GM12878 (cell line): ENCODE measurements around the gene SLC1A2. TPM values are rescaled to one million over a fixed set of nuclear protein-coding genes. Genes with fewer than 3 reads are reported as not detected.

ENCODE experiments used
- ATAC-seq: fragments of 200-7000 bp; cut with Tn5 transposase; 3 replicates; pipeline ENCODE4 v1.9.1; 2020; ENCODE audit warnings: mild to moderate bottlenecking, moderate library complexity
- BruUV-seq: library from RNA; stranded (reverse); fragments of 400-500 nt; replicated peaks from 2 replicates; lab custom pipeline; 2021; lab: Mats Ljungman, UMichigan
- CTCF ChIA-PET: fragments of 300-600 bp; sonication (Branson Sonifier 250); formaldehyde crosslinking; extraction: SDS; loops from one replicate; lab custom pipeline; 2021; ENCODE audit warnings: inconsistent platforms; lab: Yijun Ruan, JAX
- POLR2A ChIA-PET: fragments of 350-600 bp; formaldehyde crosslinking; extraction: SDS; loops from one replicate; lab custom pipeline; 2021; ENCODE audit warnings: inconsistent platforms; lab: Charles Lee
- RAD21 ChIA-PET: fragments of 300-600 bp; sonication (Branson Sonifier 250); formaldehyde crosslinking; loops from one replicate; lab custom pipeline; 2023; ENCODE audit warnings: antibody characterized with exemption; ENCODE audit not compliant: unreplicated experiment; lab: Charles Lee
- SMC1A ChIA-PET: fragments of 300-600 bp; sonication (Branson Sonifier 250); formaldehyde crosslinking; loops from one replicate; lab custom pipeline; 2023; ENCODE audit not compliant: unreplicated experiment, uncharacterized antibody; lab: Charles Lee
- DNase-seq: peaks from one replicate; pipeline ENCODE4 v3.0.0-alpha.2; 2011; ENCODE audit warnings: low read depth, low spot score
- FAIRE-seq: peaks from 3 replicates; lab custom pipeline; 2011; peaks lifted over from hg19 to GRCh38; lab: Jason Lieb, UNC
- H2AFZ ChIP-seq: 2 replicates; pipeline ENCODE4 v1.6.0; 2011; ENCODE audit warnings: low read depth, low read length, control low read depth; ENCODE audit not compliant: control insufficient read depth
- H3K27ac ChIP-seq: 2 replicates; pipeline ENCODE4 v1.5.1; 2011; ENCODE audit warnings: control low read depth; ENCODE audit not compliant: control insufficient read depth, insufficient read depth
- H3K27me3 ChIP-seq, 2 experiments: replicated peaks in 1 of 2; 2 replicates each; pipeline versions ENCODE4 v1.6.0 to v1.6.1; 2011; ENCODE audit warnings: low read length in 1 of 2; ENCODE audit not compliant: control insufficient read depth in 2 of 2, insufficient read depth in 2 of 2
- H3K36me3 ChIP-seq, 2 experiments: 2 replicates each; pipeline ENCODE4 v1.5.1; 2011; ENCODE audit warnings: low read length in 1 of 2; ENCODE audit not compliant: control insufficient read depth in 2 of 2, insufficient read depth in 2 of 2
- H3K4me1 ChIP-seq: 2 replicates; pipeline ENCODE4 v1.6.1; 2011; ENCODE audit warnings: mild to moderate bottlenecking, low read length, moderate library complexity, mixed read lengths; ENCODE audit not compliant: control insufficient read depth, insufficient read depth
- H3K4me2 ChIP-seq: 2 replicates; pipeline ENCODE4 v1.6.0; 2011; ENCODE audit warnings: control low read depth; ENCODE audit not compliant: control insufficient read depth, insufficient read depth
- H3K4me3 ChIP-seq: fragments of 200-600 bp; sonication (generic); 2 replicates; pipeline ENCODE4 v1.5.1; 2016
- H3K79me2 ChIP-seq: 2 replicates; pipeline ENCODE4 v1.6.0; 2011; ENCODE audit warnings: low read length; ENCODE audit not compliant: control insufficient read depth, insufficient read depth
- H3K9ac ChIP-seq: 2 replicates; pipeline ENCODE4 v1.8.0; 2011; ENCODE audit warnings: low read length, control low read depth, mixed read lengths; ENCODE audit not compliant: control insufficient read depth, insufficient read depth
- H3K9me3 ChIP-seq: replicated peaks from 3 replicates; pipeline ENCODE4 v1.5.1; 2011; ENCODE audit warnings: mild to moderate bottlenecking, low read length; ENCODE audit not compliant: control insufficient read depth, insufficient read depth
- H4K20me1 ChIP-seq: 2 replicates; pipeline ENCODE4 v1.6.0; 2011; ENCODE audit not compliant: control insufficient read depth, insufficient read depth
- EGR1 ChIP-seq, 2 experiments: IDR thresholded peaks; 1 replicate in 1 of 2; 2 replicates in 1 of 2; pipeline ENCODE4 v1.6.1; 2011 to 2012; ENCODE audit warnings: low read depth in 2 of 2, low read length in 2 of 2, borderline replicate concordance in 1 of 2, mild to moderate bottlenecking in 1 of 2, moderate library complexity in 1 of 2
- STAT1 ChIP-seq: fragments of 450-650 bp; conservative IDR thresholded peaks from 2 replicates; pipeline ENCODE4 v1.6.1; 2014; ENCODE audit warnings: antibody characterized with exemption, mild to moderate bottlenecking
- WGBS: methylation state at CpG from one replicate; pipeline ENCODE4 v1.1.6; 2016; ENCODE audit warnings: low lambda C conversion rate; ENCODE audit not compliant: insufficient replicate concordance, insufficient coverage; ENCODE audit errors: missing lambda C conversion rate; 5-methylcytosine and 5-hydroxymethylcytosine counted together
- in situ Hi-C: fragments of 300-500 bp; cut with MboI; formaldehyde crosslinking; loops from 9 replicates; pipeline ENCODE4 v1.14.3; 2018; ENCODE audit warnings: mixed read lengths
- intact Hi-C: fragments of 100-400 bp; cut with micrococcal nuclease; formaldehyde crosslinking; loops from one replicate; pipeline ENCODE4 v1.14.2; 2022; ENCODE audit not compliant: unreplicated experiment
- polyA plus RNA-seq, 11 experiments: library from polyadenylated mRNA; depleted of rRNA in 4 of 11; unstranded in 6 of 11; stranded (reverse) in 5 of 11; fragments of >200 nt; fragmentation: Nextera tagmentation in 4 of 11; fragmentation: Illumina TruSeq in 1 of 11; extraction: Ambion mirVana in 4 of 11; extraction: Trizol in 1 of 11; gene quantifications; 1 replicate in 1 of 11; 2 replicates in 10 of 11; pipeline versions ENCODE4 v1.2.1 to v1.2.3, GENCODE V29; 2011 to 2016; ENCODE audit warnings: inconsistent platforms in 2 of 11, missing spikeins in 2 of 11, low read depth in 1 of 11
- total RNA-seq, 4 experiments: library from RNA; depleted of rRNA in 3 of 4; stranded (reverse); fragments of >200 nt in 3 of 4; fragmentation: Illumina TruSeq in 1 of 4; extraction: Trizol in 1 of 4; gene quantifications; 2 replicates each; pipeline versions ENCODE4 v1.2.1 to v1.2.3, GENCODE V29; 2013 to 2021
- TF ChIP-seq, protein P1 (sequence below): fragments of 450-650 bp; formaldehyde crosslinking; IDR thresholded peaks from 2 replicates; pipeline ENCODE4 v1.5.0; 2022; ENCODE audit warnings: mild to moderate bottlenecking, missing genetic modification characterization

The SLC1A2 gene
- total and polyA plus RNA-seq, 10 of the 15 experiments (the other 5 are each of a cell fraction or from before 2014, with no cell fraction given) = 0.01 to 0.84 (median 0.22) TPM; not detected in 1

GRCh38 chr11:35380603-35381002 lies 38.8 kb downstream of the SLC1A2 start:
- SMC1A ChIA-PET = interaction anchor here (1.4 to 2.1 kb wide), 3 partner anchors 9 to 459 kb away, joined by 3 to 8 read pairs (median 3); no protein-coding TSS in a partner anchor
- intact Hi-C loops (no loop called here), in situ Hi-C loops (no loop called here)
- Histone ChIP-seq H4K20me1 (no peaks in the 10 kb centered on the region), H3K27me3 (no peaks in the 10 kb centered on the region), H3K36me3 (no peaks in the 10 kb centered on the region), H3K4me3 (no peak overlapping the region), H3K9ac (no peak overlapping the region), H3K27ac (no peak overlapping the region), H3K4me2 (0 out of 2 replicates have a peak overlapping the region, but pooled peaks have one; percentile 8), H3K4me1 (no peaks in the 10 kb centered on the region), H3K79me2 (no peaks in the 10 kb centered on the region), H2AFZ (0 out of 2 replicates have a peak overlapping the region, but pooled peaks have one; percentile 34), H3K9me3 (no peaks in the 10 kb centered on the region; the same call in 2 of the 3 replicates)
- CTCF ChIA-PET = interaction anchor here (0.9 to 1.3 kb wide), 3 partner anchors 14 to 33 kb away, joined by 3 read pairs; no protein-coding TSS in a partner anchor
- RAD21 ChIA-PET = interaction anchor here (2.5 kb wide), 1 partner anchor 10 kb away, joined by 6 read pairs; no protein-coding TSS in a partner anchor
- POLR2A ChIA-PET = no interaction called here
- DNase-seq (no peak), FAIRE-seq (no peak)
- 21% methylated on average over 5 of the region's 5 CpGs for WGBS
- no TSS peak for BruUV-seq
- no peak for TF ChIP-seq STAT1
- peak in 1 of 2 experiments; percentile 59; a peak in 1 of 3 replicates for TF ChIP-seq EGR1 (IDR thresholded peaks at IDR 0.05; ENCODE audit: borderline replicate concordance in 1 of 2, low read depth in 2 of 2, low read length in 2 of 2)
- TF ChIP-seq, all 136 proteins: peak for 1
- no peak for ATAC-seq

GRCh38 chr11:35377262-35377661 lies 42.1 kb downstream of the SLC1A2 start:
- H3K27me3 ChIP-seq = no peaks in the 10 kb centered on the region
- H4K20me1 ChIP-seq = no peaks in the 10 kb centered on the region
- H3K9me3 ChIP-seq = no peaks in the 10 kb centered on the region
- H3K9ac ChIP-seq = no peak overlapping the region
- H3K4me3 ChIP-seq = no peak overlapping the region
- BruUV-seq = no TSS peak
- ChIA-PET SMC1A (interaction anchor here (0.9 to 2.2 kb wide), 3 partner anchors 10 to 486 kb away, joined by 3 to 5 read pairs (median 3); no protein-coding TSS in a partner anchor), CTCF (interaction anchor here (1.6 kb wide), 1 partner anchor 15 kb away, joined by 6 read pairs; no protein-coding TSS in a partner anchor), RAD21 (interaction anchor here (1.1 kb wide), 1 partner anchor 12 kb away, joined by 3 read pairs; no protein-coding TSS in a partner anchor), POLR2A (no interaction called here)
- no peaks in the 10 kb centered on the region for H3K36me3 ChIP-seq
- TF ChIP-seq, protein P1, sequence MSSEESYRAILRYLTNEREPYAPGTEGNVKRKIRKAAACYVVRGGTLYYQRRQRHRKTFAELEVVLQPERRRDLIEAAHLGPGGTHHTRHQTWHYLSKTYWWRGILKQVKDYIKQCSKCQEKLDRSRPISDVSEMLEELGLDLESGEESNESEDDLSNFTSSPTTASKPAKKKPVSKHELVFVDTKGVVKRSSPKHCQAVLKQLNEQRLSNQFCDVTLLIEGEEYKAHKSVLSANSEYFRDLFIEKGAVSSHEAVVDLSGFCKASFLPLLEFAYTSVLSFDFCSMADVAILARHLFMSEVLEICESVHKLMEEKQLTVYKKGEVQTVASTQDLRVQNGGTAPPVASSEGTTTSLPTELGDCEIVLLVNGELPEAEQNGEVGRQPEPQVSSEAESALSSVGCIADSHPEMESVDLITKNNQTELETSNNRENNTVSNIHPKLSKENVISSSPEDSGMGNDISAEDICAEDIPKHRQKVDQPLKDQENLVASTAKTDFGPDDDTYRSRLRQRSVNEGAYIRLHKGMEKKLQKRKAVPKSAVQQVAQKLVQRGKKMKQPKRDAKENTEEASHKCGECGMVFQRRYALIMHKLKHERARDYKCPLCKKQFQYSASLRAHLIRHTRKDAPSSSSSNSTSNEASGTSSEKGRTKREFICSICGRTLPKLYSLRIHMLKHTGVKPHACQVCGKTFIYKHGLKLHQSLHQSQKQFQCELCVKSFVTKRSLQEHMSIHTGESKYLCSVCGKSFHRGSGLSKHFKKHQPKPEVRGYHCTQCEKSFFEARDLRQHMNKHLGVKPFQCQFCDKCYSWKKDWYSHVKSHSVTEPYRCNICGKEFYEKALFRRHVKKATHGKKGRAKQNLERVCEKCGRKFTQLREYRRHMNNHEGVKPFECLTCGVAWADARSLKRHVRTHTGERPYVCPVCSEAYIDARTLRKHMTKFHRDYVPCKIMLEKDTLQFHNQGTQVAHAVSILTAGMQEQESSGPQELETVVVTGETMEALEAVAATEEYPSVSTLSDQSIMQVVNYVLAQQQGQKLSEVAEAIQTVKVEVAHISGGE = no peak
- no peaks in the 10 kb centered on the region for H3K79me2 ChIP-seq
- intact Hi-C loops = no loop called here
- H3K27ac ChIP-seq = no peak overlapping the region
- H2AFZ ChIP-seq = no peak overlapping the region
- FAIRE-seq (no peak), DNase-seq (no peak), ATAC-seq (no peak)
- in situ Hi-C loops = no loop called here
- WGBS = 59% methylated on average over 6 of the region's 6 CpGs
- peaks cover 7% of the 10 kb centered on the region for H3K4me1 ChIP-seq
- H3K4me2 ChIP-seq = no peak overlapping the region
